Activated naive CD8-positive, alpha-beta T cell (primary cell): ENCODE measurements around the gene FAM184A.
A peak's percentile ranks its signal among the peaks of the same experiment; 100 is the strongest.

Experiments used
- H3K27ac Mint-ChIP-seq: one replicate; pipeline ENCODE4 v1.8.0; 2021; ENCODE audit warnings: mixed read lengths
- H3K27me3 Mint-ChIP-seq: one replicate; pipeline ENCODE4 v1.8.0; 2021; ENCODE audit warnings: mixed read lengths
- H3K36me3 Mint-ChIP-seq: one replicate; pipeline ENCODE4 v1.8.0; 2021; ENCODE audit warnings: mixed read lengths
- H3K4me1 Mint-ChIP-seq: one replicate; pipeline ENCODE4 v1.8.0; 2021; ENCODE audit warnings: low read depth, mixed read lengths
- H3K4me3 Mint-ChIP-seq: one replicate; pipeline ENCODE4 v1.8.0; 2021; ENCODE audit warnings: mild to moderate bottlenecking, mixed read lengths
- H3K9me3 Mint-ChIP-seq: one replicate; pipeline ENCODE4 v1.8.0; 2021; ENCODE audit warnings: low read depth, mixed read lengths

Gene FAM184A

GRCh38 chr6:119052292-119052889, 26.1 kb downstream of the FAM184A start:
- Mint-ChIP-seq H3K36me3 (peaks cover 3% of the 10 kb centered on the region), H3K9me3 (peaks cover 4% of the 10 kb centered on the region), H3K4me3 (no peak overlapping the region), H3K27me3 (no peaks in the 10 kb centered on the region), H3K27ac (no peak overlapping the region), H3K4me1 (peaks cover 8% of the 10 kb centered on the region)

- Mint-ChIP-seq H3K27me3 (no peaks in the 10 kb centered on the region), H3K27ac (no peak overlapping the region), H3K9me3 (no peaks in the 10 kb centered on the region), H3K4me1 (peaks cover 4% of the 10 kb centered on the region), H3K4me3 (no peak overlapping the region), H3K36me3 (no peaks in the 10 kb centered on the region)
Measured at GRCh38 chr6:119044255-119044654, 34.2 kb downstream of the FAM184A start.

- no peak overlapping the region for H3K4me3 Mint-ChIP-seq
- peaks cover 4% of the 10 kb centered on the region for H3K4me1 Mint-ChIP-seq
- no peak overlapping the region for H3K27ac Mint-ChIP-seq
- no peaks in the 10 kb centered on the region for H3K9me3 Mint-ChIP-seq
- H3K36me3 Mint-ChIP-seq: no peaks in the 10 kb centered on the region
- H3K27me3 Mint-ChIP-seq: no peaks in the 10 kb centered on the region
Measured at GRCh38 chr6:119043783-119044182, 34.7 kb downstream of the FAM184A start.

- H3K4me1 Mint-ChIP-seq: peaks cover 4% of the 10 kb centered on the region
- H3K27me3 Mint-ChIP-seq: no peaks in the 10 kb centered on the region
- H3K9me3 Mint-ChIP-seq: no peaks in the 10 kb centered on the region
- no peak overlapping the region for H3K4me3 Mint-ChIP-seq
- H3K36me3 Mint-ChIP-seq: no peaks in the 10 kb centered on the region
- H3K27ac Mint-ChIP-seq: peak overlapping the region; percentile 17
Measured at GRCh38 chr6:119043265-119043664, 35.2 kb downstream of the FAM184A start.

GRCh38 chr6:119040636-119041035, 37.8 kb downstream of the FAM184A start:
- H3K27ac Mint-ChIP-seq: no peak overlapping the region
- H3K4me3 Mint-ChIP-seq: no peak overlapping the region
- peaks cover 4% of the 10 kb centered on the region for H3K4me1 Mint-ChIP-seq
- H3K9me3 Mint-ChIP-seq: no peaks in the 10 kb centered on the region
- no peaks in the 10 kb centered on the region for H3K27me3 Mint-ChIP-seq
- H3K36me3 Mint-ChIP-seq: no peaks in the 10 kb centered on the region

- H3K9me3 Mint-ChIP-seq: no peaks in the 10 kb centered on the region
- H3K4me3 Mint-ChIP-seq: no peak overlapping the region
- H3K36me3 Mint-ChIP-seq: no peaks in the 10 kb centered on the region
- peaks cover 4% of the 10 kb centered on the region for H3K4me1 Mint-ChIP-seq
- H3K27me3 Mint-ChIP-seq: no peaks in the 10 kb centered on the region
- H3K27ac Mint-ChIP-seq: no peak overlapping the region
Measured at GRCh38 chr6:119040229-119040628, 38.2 kb downstream of the FAM184A start.

- H3K4me3 Mint-ChIP-seq: no peak overlapping the region
- no peaks in the 10 kb centered on the region for H3K36me3 Mint-ChIP-seq
- H3K4me1 Mint-ChIP-seq: peaks cover 2% of the 10 kb centered on the region
- no peaks in the 10 kb centered on the region for H3K27me3 Mint-ChIP-seq
- H3K9me3 Mint-ChIP-seq: no peaks in the 10 kb centered on the region
- no peak overlapping the region for H3K27ac Mint-ChIP-seq
Measured at GRCh38 chr6:119037941-119038623, 40.4 kb downstream of the FAM184A start.

- no peaks in the 10 kb centered on the region for H3K36me3 Mint-ChIP-seq
- H3K27ac Mint-ChIP-seq: no peak overlapping the region
- no peak overlapping the region for H3K4me3 Mint-ChIP-seq
- no peaks in the 10 kb centered on the region for H3K27me3 Mint-ChIP-seq
- no peaks in the 10 kb centered on the region for H3K9me3 Mint-ChIP-seq
- H3K4me1 Mint-ChIP-seq: no peaks in the 10 kb centered on the region
Measured at GRCh38 chr6:119037264-119037663, 41.2 kb downstream of the FAM184A start.

- Mint-ChIP-seq H3K36me3 (no peaks in the 10 kb centered on the region), H3K27ac (no peak overlapping the region), H3K27me3 (no peaks in the 10 kb centered on the region), H3K9me3 (no peaks in the 10 kb centered on the region), H3K4me3 (no peak overlapping the region), H3K4me1 (no peaks in the 10 kb centered on the region)
Measured at GRCh38 chr6:119036081-119036480, 42.4 kb downstream of the FAM184A start.

- H3K27me3 Mint-ChIP-seq: no peaks in the 10 kb centered on the region
Measured at GRCh38 chr6:119035459-119035858, 43.0 kb downstream of the FAM184A start.

GRCh38 chr6:119034827-119035458, 43.5 kb downstream of the FAM184A start:
- H3K36me3 Mint-ChIP-seq: no peaks in the 10 kb centered on the region
- H3K9me3 Mint-ChIP-seq: no peaks in the 10 kb centered on the region
- no peaks in the 10 kb centered on the region for H3K27me3 Mint-ChIP-seq
- H3K4me3 Mint-ChIP-seq: no peak overlapping the region
- H3K27ac Mint-ChIP-seq: no peak overlapping the region
- no peaks in the 10 kb centered on the region for H3K4me1 Mint-ChIP-seq

More at GRCh38 chr6:119035459-119035858, 43.0 kb downstream of the FAM184A start:
- Mint-ChIP-seq H3K4me1 (no peaks in the 10 kb centered on the region), H3K36me3 (no peaks in the 10 kb centered on the region), H3K9me3 (no peaks in the 10 kb centered on the region), H3K4me3 (no peak overlapping the region), H3K27ac (no peak overlapping the region)

GRCh38 chr6:119032428-119032827, 46.0 kb downstream of the FAM184A start:
- H3K36me3 Mint-ChIP-seq: no peaks in the 10 kb centered on the region
- H3K4me3 Mint-ChIP-seq: no peak overlapping the region
- no peaks in the 10 kb centered on the region for H3K4me1 Mint-ChIP-seq
- H3K27me3 Mint-ChIP-seq: no peaks in the 10 kb centered on the region
- no peak overlapping the region for H3K27ac Mint-ChIP-seq
- no peaks in the 10 kb centered on the region for H3K9me3 Mint-ChIP-seq

GRCh38 chr6:119030759-119031158, 47.7 kb downstream of the FAM184A start:
- H3K4me1 Mint-ChIP-seq: no peaks in the 10 kb centered on the region
- H3K36me3 Mint-ChIP-seq: no peaks in the 10 kb centered on the region

GRCh38 chr6:119028091-119028490, 50.4 kb downstream of the FAM184A start:
- H3K36me3 Mint-ChIP-seq: peaks cover 3% of the 10 kb centered on the region
- H3K27me3 Mint-ChIP-seq: no peaks in the 10 kb centered on the region
- H3K27ac Mint-ChIP-seq: no peak overlapping the region
- no peaks in the 10 kb centered on the region for H3K4me1 Mint-ChIP-seq
- no peaks in the 10 kb centered on the region for H3K9me3 Mint-ChIP-seq
- H3K4me3 Mint-ChIP-seq: no peak overlapping the region

More at GRCh38 chr6:119030759-119031158, 47.7 kb downstream of the FAM184A start:
- H3K4me3 Mint-ChIP-seq: no peak overlapping the region
- H3K9me3 Mint-ChIP-seq: no peaks in the 10 kb centered on the region
- no peaks in the 10 kb centered on the region for H3K27me3 Mint-ChIP-seq
- H3K27ac Mint-ChIP-seq: no peak overlapping the region

GRCh38 chr6:119027465-119027864, 51.0 kb downstream of the FAM184A start:
- H3K36me3 Mint-ChIP-seq: peaks cover 3% of the 10 kb centered on the region

More at GRCh38 chr6:119027465-119027864, 51.0 kb downstream of the FAM184A start:
- Mint-ChIP-seq H3K27ac (no peak overlapping the region), H3K27me3 (no peaks in the 10 kb centered on the region), H3K4me1 (no peaks in the 10 kb centered on the region), H3K9me3 (no peaks in the 10 kb centered on the region), H3K4me3 (no peak overlapping the region)
